ENCODE data around the gene TMEM40. TPM values are rescaled to one million over a fixed set of nuclear protein-coding genes. Genes with fewer than 3 reads are reported as not detected.
"Not testable (repeated sequence)": the region's sequence is repeated elsewhere in the genome, so short reads cannot be mapped to it uniquely, and the experiment has no call there.

The TMEM40 gene
- total RNA-seq, 3 donors from 2014 or later: not detected

- H3K36me3 Mint-ChIP-seq (ENCODE audit: insufficient read depth); DNase-seq; H3K9me3 Mint-ChIP-seq; H3K4me1 Mint-ChIP-seq (ENCODE audit: low read depth); H3K4me3 Mint-ChIP-seq; ATAC-seq: not testable (repeated sequence)
- H3K27me3 Mint-ChIP-seq (ENCODE audit: low read depth): peaks cover 11% of the 10 kb centered on the region
Observed at GRCh38 chr3:12787967-12788690, 29.1 kb upstream of the TMEM40 start.

GRCh38 chr3:12787346-12787745, 28.3 kb upstream of the TMEM40 start:
- H3K4me3 Mint-ChIP-seq; H3K9me3 Mint-ChIP-seq; ATAC-seq; H3K4me1 Mint-ChIP-seq (ENCODE audit: low read depth); H3K36me3 Mint-ChIP-seq (ENCODE audit: insufficient read depth): not testable (repeated sequence)
- peaks cover 19% of the 10 kb centered on the region for H3K27me3 Mint-ChIP-seq (ENCODE audit: low read depth)
- peak; percentile 63 for DNase-seq

GRCh38 chr3:12785096-12785495, 26.0 kb upstream of the TMEM40 start:
- Mint-ChIP-seq H3K9me3 (no peaks in the 10 kb centered on the region), H3K36me3 (ENCODE audit: insufficient read depth) (no peaks in the 10 kb centered on the region), H3K4me1 (ENCODE audit: low read depth) (no peaks in the 10 kb centered on the region), H3K4me3 (no peak overlapping the region), H3K27me3 (ENCODE audit: low read depth) (peaks cover 28% of the 10 kb centered on the region)
- ATAC-seq: no peak
- no peak for DNase-seq

GRCh38 chr3:12782172-12782815, 23.2 kb upstream of the TMEM40 start:
- Mint-ChIP-seq H3K9me3 (no peaks in the 10 kb centered on the region), H3K27me3 (ENCODE audit: low read depth) (peaks cover 29% of the 10 kb centered on the region), H3K4me1 (ENCODE audit: low read depth) (no peaks in the 10 kb centered on the region), H3K4me3 (no peak overlapping the region), H3K36me3 (ENCODE audit: insufficient read depth) (no peaks in the 10 kb centered on the region)
- ATAC-seq (no peak), DNase-seq (no peak)

- Mint-ChIP-seq H3K4me1 (ENCODE audit: low read depth) (no peaks in the 10 kb centered on the region), H3K36me3 (ENCODE audit: insufficient read depth) (no peaks in the 10 kb centered on the region), H3K9me3 (no peaks in the 10 kb centered on the region), H3K4me3 (no peak overlapping the region), H3K27me3 (ENCODE audit: low read depth) (peaks cover 25% of the 10 kb centered on the region)
- ATAC-seq (no peak), DNase-seq (no peak)
Observed at GRCh38 chr3:12780751-12781150, 21.7 kb upstream of the TMEM40 start.

GRCh38 chr3:12777171-12777570, 18.1 kb upstream of the TMEM40 start:
- Mint-ChIP-seq H3K4me3 (no peak overlapping the region), H3K4me1 (ENCODE audit: low read depth) (no peaks in the 10 kb centered on the region), H3K27me3 (ENCODE audit: low read depth) (peaks cover 14% of the 10 kb centered on the region), H3K36me3 (ENCODE audit: insufficient read depth) (no peaks in the 10 kb centered on the region), H3K9me3 (no peaks in the 10 kb centered on the region)
- DNase-seq (no peak), ATAC-seq (no peak)

GRCh38 chr3:12775970-12776369, 16.9 kb upstream of the TMEM40 start:
- not testable (repeated sequence) for DNase-seq, H3K9me3 Mint-ChIP-seq, ATAC-seq

GRCh38 chr3:12775226-12775625, 16.2 kb upstream of the TMEM40 start:
- Mint-ChIP-seq H3K27me3 (ENCODE audit: low read depth) (peaks cover 7% of the 10 kb centered on the region), H3K4me1 (ENCODE audit: low read depth) (no peaks in the 10 kb centered on the region), H3K36me3 (ENCODE audit: insufficient read depth) (no peaks in the 10 kb centered on the region), H3K4me3 (no peak overlapping the region), H3K9me3 (no peaks in the 10 kb centered on the region)
- no peak for DNase-seq
- no peak for ATAC-seq

More at GRCh38 chr3:12775970-12776369, 16.9 kb upstream of the TMEM40 start:
- not testable (repeated sequence) for H3K4me3 Mint-ChIP-seq; H3K36me3 Mint-ChIP-seq (ENCODE audit: insufficient read depth); H3K4me1 Mint-ChIP-seq (ENCODE audit: low read depth)
- H3K27me3 Mint-ChIP-seq (ENCODE audit: low read depth): peaks cover 11% of the 10 kb centered on the region

GRCh38 chr3:12774619-12775018, 15.6 kb upstream of the TMEM40 start:
- no peak for DNase-seq
- ATAC-seq: peak in 1 of 2 donors; percentile 30
- no peaks in the 10 kb centered on the region for H3K4me1 Mint-ChIP-seq (ENCODE audit: low read depth)
- H3K4me3 Mint-ChIP-seq: no peak overlapping the region
- no peaks in the 10 kb centered on the region for H3K36me3 Mint-ChIP-seq (ENCODE audit: insufficient read depth)
- peaks cover 6% of the 10 kb centered on the region for H3K27me3 Mint-ChIP-seq (ENCODE audit: low read depth)
- no peaks in the 10 kb centered on the region for H3K9me3 Mint-ChIP-seq

GRCh38 chr3:12773710-12774086, 14.6 kb upstream of the TMEM40 start:
- H3K4me1 Mint-ChIP-seq (ENCODE audit: low read depth): no peaks in the 10 kb centered on the region
- no peaks in the 10 kb centered on the region for H3K9me3 Mint-ChIP-seq
- no peak overlapping the region for H3K4me3 Mint-ChIP-seq
- H3K27me3 Mint-ChIP-seq (ENCODE audit: low read depth): peaks cover 4% of the 10 kb centered on the region
- ATAC-seq (no peak), DNase-seq (no peak)
- no peaks in the 10 kb centered on the region for H3K36me3 Mint-ChIP-seq (ENCODE audit: insufficient read depth)

GRCh38 chr3:12773030-12773709, 14.1 kb upstream of the TMEM40 start:
- no peak for ATAC-seq
- Mint-ChIP-seq H3K36me3 (ENCODE audit: insufficient read depth) (no peaks in the 10 kb centered on the region), H3K4me1 (ENCODE audit: low read depth) (no peaks in the 10 kb centered on the region)

GRCh38 chr3:12772462-12772861, 13.4 kb upstream of the TMEM40 start:
- ATAC-seq (no peak), DNase-seq (no peak)
- Mint-ChIP-seq H3K4me3 (no peak overlapping the region), H3K4me1 (ENCODE audit: low read depth) (no peaks in the 10 kb centered on the region), H3K36me3 (ENCODE audit: insufficient read depth) (no peaks in the 10 kb centered on the region), H3K9me3 (no peaks in the 10 kb centered on the region), H3K27me3 (ENCODE audit: low read depth) (peaks cover 4% of the 10 kb centered on the region)

More at GRCh38 chr3:12773030-12773709, 14.1 kb upstream of the TMEM40 start:
- DNase-seq: no peak
- Mint-ChIP-seq H3K9me3 (no peaks in the 10 kb centered on the region), H3K27me3 (ENCODE audit: low read depth) (peaks cover 4% of the 10 kb centered on the region), H3K4me3 (no peak overlapping the region)

GRCh38 chr3:12771236-12771635, 12.2 kb upstream of the TMEM40 start:
- H3K4me3 Mint-ChIP-seq: no peak overlapping the region
- no peaks in the 10 kb centered on the region for H3K4me1 Mint-ChIP-seq (ENCODE audit: low read depth)
- peaks cover 2% of the 10 kb centered on the region for H3K27me3 Mint-ChIP-seq (ENCODE audit: low read depth)
- no peaks in the 10 kb centered on the region for H3K36me3 Mint-ChIP-seq (ENCODE audit: insufficient read depth)
- ATAC-seq (no peak), DNase-seq (no peak)
- H3K9me3 Mint-ChIP-seq: no peaks in the 10 kb centered on the region

GRCh38 chr3:12769761-12770160, 10.7 kb upstream of the TMEM40 start:
- H3K36me3 Mint-ChIP-seq (ENCODE audit: insufficient read depth): no peaks in the 10 kb centered on the region
- DNase-seq (no peak), ATAC-seq (no peak)
- H3K4me3 Mint-ChIP-seq: no peak overlapping the region
- no peaks in the 10 kb centered on the region for H3K27me3 Mint-ChIP-seq (ENCODE audit: low read depth)
- H3K9me3 Mint-ChIP-seq: no peaks in the 10 kb centered on the region
- H3K4me1 Mint-ChIP-seq (ENCODE audit: low read depth): no peaks in the 10 kb centered on the region

Data from activated T-cell treated with anti-CD3 and anti-CD28 coated beads, Interleukin-2, amount 50 U/mL, for 4 hours (primary cell).